Subcutaneous adipose tissue (tissue), 4 donors: ENCODE measurements around the gene CLCN6. TPM values are rescaled to one million over a fixed set of nuclear protein-coding genes. Genes with fewer than 3 reads are reported as not detected.

Experiments used
- total RNA-seq, 4 donors: library from RNA; depleted of rRNA; stranded (reverse); fragments of >200 nt; gene quantifications; one replicate each; pipeline ENCODE4 v1.1.0, GENCODE V29; 2016
- TF ChIP-seq, protein P1 (sequence below): fragments of 450-650 bp; IDR thresholded peaks from one replicate; pipeline ENCODE4 v1.5.1; 2016; ENCODE audit warnings: low read depth, mild to moderate bottlenecking, control low read depth, antibody characterized with exemption, moderate library complexity

Gene CLCN6
- total RNA-seq, 4 donors from 2014 or later, result 14.4 to 21.2 (median 20.5) TPM

DNA sequence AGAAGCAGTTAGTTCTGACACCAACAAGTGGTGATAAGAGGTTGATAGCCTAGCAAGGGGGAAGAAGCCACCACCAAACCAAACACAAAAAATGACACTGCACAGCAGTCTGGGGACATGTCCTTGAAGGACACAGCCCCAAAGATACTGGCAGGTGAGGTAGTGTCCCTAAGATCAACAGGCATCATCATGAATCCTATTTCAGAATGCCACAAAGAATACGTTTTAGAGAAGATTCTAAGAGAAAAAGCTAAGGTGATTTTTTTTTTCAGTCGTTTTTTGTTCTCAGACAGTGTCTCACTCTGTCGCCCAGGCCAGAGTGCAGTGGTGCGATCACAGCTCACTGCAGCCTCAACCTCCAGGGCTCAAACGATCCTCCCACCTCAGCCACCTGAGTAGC is 19.8 kb upstream of the CLCN6 start:
- TF ChIP-seq, protein P1, sequence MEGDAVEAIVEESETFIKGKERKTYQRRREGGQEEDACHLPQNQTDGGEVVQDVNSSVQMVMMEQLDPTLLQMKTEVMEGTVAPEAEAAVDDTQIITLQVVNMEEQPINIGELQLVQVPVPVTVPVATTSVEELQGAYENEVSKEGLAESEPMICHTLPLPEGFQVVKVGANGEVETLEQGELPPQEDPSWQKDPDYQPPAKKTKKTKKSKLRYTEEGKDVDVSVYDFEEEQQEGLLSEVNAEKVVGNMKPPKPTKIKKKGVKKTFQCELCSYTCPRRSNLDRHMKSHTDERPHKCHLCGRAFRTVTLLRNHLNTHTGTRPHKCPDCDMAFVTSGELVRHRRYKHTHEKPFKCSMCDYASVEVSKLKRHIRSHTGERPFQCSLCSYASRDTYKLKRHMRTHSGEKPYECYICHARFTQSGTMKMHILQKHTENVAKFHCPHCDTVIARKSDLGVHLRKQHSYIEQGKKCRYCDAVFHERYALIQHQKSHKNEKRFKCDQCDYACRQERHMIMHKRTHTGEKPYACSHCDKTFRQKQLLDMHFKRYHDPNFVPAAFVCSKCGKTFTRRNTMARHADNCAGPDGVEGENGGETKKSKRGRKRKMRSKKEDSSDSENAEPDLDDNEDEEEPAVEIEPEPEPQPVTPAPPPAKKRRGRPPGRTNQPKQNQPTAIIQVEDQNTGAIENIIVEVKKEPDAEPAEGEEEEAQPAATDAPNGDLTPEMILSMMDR, result no peak

DNA sequence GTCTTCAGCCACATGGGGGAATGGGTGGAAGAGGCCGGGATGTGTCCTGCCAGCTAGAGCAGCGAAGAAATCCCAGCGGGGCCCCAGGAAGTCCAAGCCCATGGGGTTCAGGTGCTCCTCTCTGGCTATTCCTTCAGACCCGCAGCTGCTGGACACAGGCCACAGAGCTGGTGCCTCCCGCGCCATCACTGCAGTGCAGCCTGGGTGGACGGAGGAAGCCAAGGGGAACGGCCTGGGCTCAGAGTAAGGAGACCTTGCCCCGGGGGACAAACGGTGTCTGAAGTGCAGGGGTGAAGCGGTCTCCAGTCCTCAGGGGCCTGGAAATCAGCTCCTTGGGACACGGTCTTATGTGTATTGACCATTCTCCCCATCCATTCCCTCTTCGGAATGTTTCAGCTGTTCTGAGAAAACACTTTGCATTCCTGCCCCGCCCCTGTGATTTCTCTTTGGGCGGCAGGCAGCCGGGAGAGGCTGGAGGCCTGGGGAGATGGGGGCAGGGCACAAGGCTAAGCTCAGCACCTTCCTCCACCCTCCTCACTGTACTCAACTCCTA is 18.7 kb upstream of the CLCN6 start:
- TF ChIP-seq, protein P1, result no peak

DNA sequence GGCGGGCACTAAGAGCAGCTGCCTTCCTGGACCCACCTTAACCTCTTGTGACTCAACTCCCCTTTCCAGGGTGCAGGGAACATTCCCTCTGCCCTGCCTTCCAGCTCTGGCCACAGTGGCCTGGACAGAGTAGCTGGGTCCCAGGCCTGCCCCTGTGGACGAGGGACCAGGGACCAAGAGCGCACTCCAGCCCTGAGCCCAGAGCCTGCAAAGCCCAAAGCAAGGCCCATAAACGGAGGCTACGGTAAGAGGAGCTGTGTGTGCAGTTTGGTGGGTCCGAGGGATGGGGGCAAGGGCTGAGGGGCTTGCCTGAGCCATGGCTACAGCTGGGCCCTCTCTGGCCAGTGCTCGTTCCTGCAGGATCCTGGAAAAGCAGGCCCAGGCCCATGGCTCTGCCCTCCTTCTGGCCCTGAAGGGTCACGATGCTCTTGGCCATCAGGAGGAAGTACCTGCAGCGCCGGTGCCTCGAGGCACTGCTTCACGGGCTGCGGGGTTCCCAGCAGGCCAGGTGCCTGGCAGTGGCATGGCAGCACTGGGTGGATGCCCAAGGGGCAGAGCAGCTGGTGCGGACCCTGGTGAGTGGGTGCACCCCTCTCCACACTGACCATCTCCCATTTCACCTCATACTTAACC is 18.1 kb upstream of the CLCN6 start:
- TF ChIP-seq, protein P1, result no peak

DNA sequence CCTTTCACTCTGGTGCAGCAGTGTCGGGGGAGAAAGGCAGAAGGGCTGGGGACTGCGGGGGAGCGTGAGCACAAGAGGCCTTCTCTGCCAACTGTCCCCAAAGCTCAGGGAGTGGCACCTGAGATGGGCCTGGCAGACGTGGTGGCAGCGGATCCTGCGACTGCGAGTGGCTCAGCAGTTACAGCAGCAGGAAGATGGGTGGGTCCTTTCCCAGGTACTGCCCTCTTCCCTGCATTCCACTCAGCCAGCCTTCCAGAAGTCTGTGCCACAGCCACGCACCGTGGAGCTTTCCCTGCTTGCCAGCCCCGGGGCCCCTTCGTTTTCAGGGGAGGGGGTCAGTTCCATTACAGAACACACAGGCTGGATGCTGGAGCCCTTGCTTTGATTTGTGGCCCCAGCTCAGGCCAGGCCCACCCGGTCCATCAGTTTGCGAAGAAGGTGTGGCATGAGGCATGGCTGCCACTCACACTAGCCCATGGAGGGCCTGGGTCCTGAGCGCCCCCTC is 17.4 kb upstream of the CLCN6 start:
- TF ChIP-seq, protein P1, result no peak

DNA sequence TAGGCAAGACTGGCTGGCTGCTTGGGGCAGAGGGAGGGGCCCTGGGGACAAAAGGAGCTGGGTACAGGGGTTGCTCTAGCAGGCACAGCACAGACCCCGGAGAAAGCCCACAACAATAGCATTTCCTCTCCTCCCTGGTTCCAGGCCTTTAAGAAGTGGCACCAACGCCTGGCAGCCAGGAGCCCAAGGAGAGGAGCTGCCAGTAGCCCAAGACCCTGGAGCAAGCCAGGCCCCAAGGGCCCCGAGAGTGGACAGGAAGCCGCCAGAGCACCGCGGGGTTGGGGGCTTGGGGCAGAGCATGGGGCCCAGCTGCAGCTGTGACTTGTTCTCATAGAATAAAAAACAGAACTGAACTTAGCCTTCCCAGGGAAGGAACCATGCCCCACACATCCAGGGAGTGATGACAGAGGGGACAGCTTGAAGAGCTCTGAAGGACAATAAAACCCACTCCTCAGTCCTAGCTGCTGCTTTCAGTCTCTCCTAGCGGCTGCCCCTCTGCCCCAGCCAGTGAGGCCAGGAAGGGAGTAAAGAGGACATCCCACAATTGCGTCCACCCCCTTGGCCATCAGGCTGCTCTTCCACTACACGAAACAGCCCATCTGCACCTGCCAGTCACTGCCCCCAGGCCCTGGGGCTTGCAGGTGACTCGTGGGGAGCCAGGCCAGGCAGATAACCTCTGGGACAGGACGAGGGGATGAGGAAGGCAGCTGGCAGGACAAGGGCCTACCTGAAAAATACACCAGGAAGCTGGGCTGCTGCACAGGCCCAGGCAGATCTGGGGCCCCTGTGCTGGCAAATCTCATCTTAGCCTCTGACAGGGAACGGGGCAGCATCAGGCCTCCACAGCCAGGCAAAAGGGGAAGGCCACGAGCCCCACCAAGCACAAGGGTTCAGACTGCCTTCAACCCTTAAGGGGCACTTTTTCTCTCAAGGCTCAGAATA is 16.6 kb upstream of the CLCN6 start:
- TF ChIP-seq, protein P1, result no peak

DNA sequence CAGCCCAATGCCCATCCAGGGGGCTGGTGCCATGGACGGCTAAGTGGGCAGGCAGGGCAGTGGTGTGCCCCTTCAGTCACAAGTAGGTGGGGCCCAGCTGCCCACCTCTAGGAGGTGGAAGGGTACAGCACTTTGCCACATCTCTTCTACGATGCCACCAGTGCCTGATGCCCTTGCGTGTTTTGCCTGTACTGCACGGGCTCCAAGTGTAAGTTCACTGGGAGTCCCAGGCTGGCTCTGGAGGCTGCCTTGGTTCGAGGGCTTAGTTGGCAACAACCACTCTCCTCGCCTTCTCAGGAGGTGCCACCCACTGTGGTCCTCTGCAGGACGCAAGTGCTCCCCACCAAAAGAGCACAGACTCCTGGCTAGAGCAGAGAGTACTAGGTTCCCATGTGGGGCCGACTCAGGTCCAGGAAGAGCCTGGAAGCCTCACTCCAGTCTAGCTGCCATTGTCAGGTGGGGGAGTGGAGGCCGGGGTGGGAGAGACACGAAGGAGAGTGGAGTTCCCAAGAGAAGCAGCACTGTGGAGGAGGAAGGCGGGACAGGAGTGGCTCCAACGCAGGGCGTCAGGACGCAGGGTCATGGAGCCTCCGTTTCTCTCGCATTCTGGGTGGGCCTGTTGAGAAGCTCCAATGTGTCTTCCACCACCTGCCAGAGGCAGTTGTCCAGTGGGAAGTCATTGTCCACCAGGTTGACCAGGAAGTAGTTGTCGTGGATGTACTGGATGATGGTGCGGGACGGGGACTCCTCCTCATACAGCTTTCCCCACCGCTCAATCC is 15.7 kb upstream of the CLCN6 start:
- TF ChIP-seq, protein P1, result no peak
